Stimulated activated naive CD4-positive, alpha-beta T cell treated with Interleukin-2 at 50 U/mL for 16 hours (primary cell): ENCODE results near the gene FBXO44.

Experiments used
- DNase-seq: peaks from one replicate; lab custom pipeline; 2025; lab: John Stamatoyannopoulos, UW

The FBXO44 gene

GRCh38 chr1:11708554-11709350, 54.1 kb downstream of the FBXO44 start:
- DNase-seq: no peak

- no peak for DNase-seq
Observed at GRCh38 chr1:11711490-11711889, 56.8 kb downstream of the FBXO44 start.

- no peak for DNase-seq
Observed at GRCh38 chr1:11712285-11712684, 57.6 kb downstream of the FBXO44 start.
